Measurements from ENCODE around the gene RCCD1. TPM values are rescaled to one million over a fixed set of nuclear protein-coding genes. Genes with fewer than 3 reads are reported as not detected.

The RCCD1 gene
- total RNA-seq, 1 donor from 2014 or later: 19.7 TPM

DNA sequence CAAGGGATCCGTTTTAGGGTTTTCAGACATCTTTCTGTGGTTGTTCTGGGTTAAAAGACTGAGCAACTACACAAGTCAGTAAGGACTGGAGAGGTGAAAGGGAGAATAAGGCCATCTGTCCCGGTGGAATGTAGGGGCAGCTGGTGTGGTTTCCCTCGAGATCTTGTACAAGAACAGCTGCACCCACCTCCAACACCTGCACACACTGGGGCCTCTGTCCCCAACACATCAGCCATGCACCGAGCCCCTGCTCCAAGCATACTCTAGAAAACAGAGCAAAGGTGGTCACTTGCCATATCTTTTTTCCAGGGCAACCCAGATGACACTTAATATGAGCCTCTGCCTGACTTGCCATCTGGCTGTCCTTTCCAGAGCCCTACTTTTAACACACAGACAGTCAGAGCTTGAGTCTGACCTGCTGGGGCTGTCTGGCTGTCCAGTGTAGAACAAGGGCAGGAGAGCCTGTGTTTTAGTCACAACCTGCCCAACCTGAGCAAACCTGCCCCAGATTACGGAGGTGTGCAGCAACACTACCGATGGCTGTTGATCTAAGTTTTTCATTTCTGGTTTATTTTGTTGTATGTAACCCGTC lies 39.4 kb upstream of the RCCD1 start:
- Histone ChIP-seq H3K27me3 (no peaks in the 10 kb centered on the region), H3K4me1 (no peaks in the 10 kb centered on the region), H3K9me3 (ENCODE audit: low read depth) (no peaks in the 10 kb centered on the region), H4K20me1 (ENCODE audit: low read depth) (no peaks in the 10 kb centered on the region), H3K36me3 (no peaks in the 10 kb centered on the region), H3K4me2 (no peak overlapping the region), H3K79me2 (ENCODE audit: low read depth) (no peaks in the 10 kb centered on the region), H3F3A (ENCODE audit: low read depth) (no peaks in the 10 kb centered on the region), H3K27ac (no peak overlapping the region), H3K9ac (no peak overlapping the region), H3K4me3 (no peak overlapping the region), H2AFZ (replicated peaks) (no peak overlapping the region)
- Mint-ChIP-seq H3K4me1 (no peaks in the 10 kb centered on the region), H3K36me3 (peaks cover 26% of the 10 kb centered on the region), H3K9me3 (no peaks in the 10 kb centered on the region), H3K4me3 (peak overlapping the region; percentile 15), H3K27me3 (ENCODE audit: insufficient read depth, low read depth) (peaks cover 2% of the 10 kb centered on the region), H3K27ac (no peak overlapping the region)
- DNase-seq (ENCODE audit: low spot score): no peak
- TF ChIP-seq, protein P1, sequence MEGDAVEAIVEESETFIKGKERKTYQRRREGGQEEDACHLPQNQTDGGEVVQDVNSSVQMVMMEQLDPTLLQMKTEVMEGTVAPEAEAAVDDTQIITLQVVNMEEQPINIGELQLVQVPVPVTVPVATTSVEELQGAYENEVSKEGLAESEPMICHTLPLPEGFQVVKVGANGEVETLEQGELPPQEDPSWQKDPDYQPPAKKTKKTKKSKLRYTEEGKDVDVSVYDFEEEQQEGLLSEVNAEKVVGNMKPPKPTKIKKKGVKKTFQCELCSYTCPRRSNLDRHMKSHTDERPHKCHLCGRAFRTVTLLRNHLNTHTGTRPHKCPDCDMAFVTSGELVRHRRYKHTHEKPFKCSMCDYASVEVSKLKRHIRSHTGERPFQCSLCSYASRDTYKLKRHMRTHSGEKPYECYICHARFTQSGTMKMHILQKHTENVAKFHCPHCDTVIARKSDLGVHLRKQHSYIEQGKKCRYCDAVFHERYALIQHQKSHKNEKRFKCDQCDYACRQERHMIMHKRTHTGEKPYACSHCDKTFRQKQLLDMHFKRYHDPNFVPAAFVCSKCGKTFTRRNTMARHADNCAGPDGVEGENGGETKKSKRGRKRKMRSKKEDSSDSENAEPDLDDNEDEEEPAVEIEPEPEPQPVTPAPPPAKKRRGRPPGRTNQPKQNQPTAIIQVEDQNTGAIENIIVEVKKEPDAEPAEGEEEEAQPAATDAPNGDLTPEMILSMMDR (IDR thresholded peaks at IDR 0.05): no peak
- no peak for TF ChIP-seq EZH2phosphoT487 (IDR thresholded peaks at IDR 0.05)
- TF ChIP-seq EZH2 (IDR thresholded peaks at IDR 0.05): no peak

DNA sequence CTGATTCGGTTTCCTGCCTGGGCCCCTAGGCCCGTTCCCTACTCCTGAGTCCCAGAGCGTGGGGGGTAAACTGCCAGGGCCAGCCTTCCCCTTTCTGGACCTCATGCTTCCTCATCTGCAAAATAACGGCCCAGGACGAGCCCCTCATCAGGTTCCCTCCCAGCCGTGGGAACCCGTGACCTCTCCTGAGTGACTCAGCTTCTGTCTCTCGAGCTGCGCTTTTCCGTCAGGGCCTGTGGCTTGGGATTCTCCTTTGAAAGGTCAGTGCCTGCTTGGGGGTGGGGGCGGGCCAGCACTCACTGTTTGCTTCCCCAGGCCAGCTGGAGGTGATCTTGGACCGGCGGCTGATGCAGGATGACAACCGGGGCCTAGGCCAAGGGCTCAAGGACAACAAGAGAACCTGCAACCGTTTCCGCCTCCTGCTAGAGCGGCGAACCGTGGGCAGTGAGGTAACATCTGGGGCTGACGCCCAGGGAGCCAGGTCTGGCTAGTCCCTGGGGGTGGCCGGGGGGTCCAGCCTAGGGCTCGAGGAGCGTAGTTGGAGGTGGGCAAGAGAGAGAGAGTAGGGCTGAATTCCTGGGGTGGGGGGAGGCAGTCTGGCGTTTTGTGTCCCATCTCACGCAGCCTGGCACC lies 38.8 kb upstream of the RCCD1 start:
- H3K36me3 Mint-ChIP-seq: peaks cover 26% of the 10 kb centered on the region
- Histone ChIP-seq H2AFZ (replicated peaks) (no peak overlapping the region), H3K79me2 (ENCODE audit: low read depth) (no peaks in the 10 kb centered on the region), H3K4me2 (no peak overlapping the region), H3K4me3 (no peak overlapping the region), H3F3A (ENCODE audit: low read depth) (no peaks in the 10 kb centered on the region), H4K20me1 (ENCODE audit: low read depth) (no peaks in the 10 kb centered on the region), H3K9ac (no peak overlapping the region), H3K27me3 (no peaks in the 10 kb centered on the region), H3K27ac (no peak overlapping the region), H3K9me3 (ENCODE audit: low read depth) (no peaks in the 10 kb centered on the region), H3K4me1 (no peaks in the 10 kb centered on the region), H3K36me3 (no peaks in the 10 kb centered on the region)
- H3K4me1 Mint-ChIP-seq: no peaks in the 10 kb centered on the region
- DNase-seq (ENCODE audit: low spot score): no peak
- no peak overlapping the region for H3K27ac Mint-ChIP-seq
- no peaks in the 10 kb centered on the region for H3K9me3 Mint-ChIP-seq
- peaks cover 2% of the 10 kb centered on the region for H3K27me3 Mint-ChIP-seq (ENCODE audit: insufficient read depth, low read depth)
- TF ChIP-seq EZH2phosphoT487 (IDR thresholded peaks at IDR 0.05): no peak
- TF ChIP-seq EZH2 (IDR thresholded peaks at IDR 0.05): no peak
- TF ChIP-seq, protein P1 (IDR thresholded peaks at IDR 0.05): no peak
- no peak overlapping the region for H3K4me3 Mint-ChIP-seq

DNA sequence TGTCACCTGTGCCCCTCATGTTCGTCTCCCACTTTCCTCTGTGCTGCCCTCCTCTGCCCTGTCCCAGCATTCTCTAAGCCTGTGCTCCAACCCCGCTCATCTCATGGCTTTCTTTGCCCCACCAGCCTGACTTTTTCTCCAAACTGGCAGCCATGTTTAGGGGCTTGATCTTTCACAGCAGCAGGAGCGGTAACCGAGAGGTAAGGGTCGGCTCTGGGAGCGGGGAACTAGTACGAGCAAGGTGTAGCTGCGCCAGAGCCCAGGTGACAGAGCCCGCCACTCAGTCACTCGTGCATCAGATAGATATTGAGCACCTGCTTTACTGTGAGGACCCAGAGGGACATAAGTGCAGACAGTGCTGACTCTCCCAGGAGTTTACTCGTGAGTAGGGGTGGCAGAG lies 38.2 kb upstream of the RCCD1 start:
- H3K27ac Mint-ChIP-seq: no peak overlapping the region
- no peaks in the 10 kb centered on the region for H3K36me3 ChIP-seq

More for the DNA sequence above, 38.2 kb upstream of the RCCD1 start:
- H3K4me1 ChIP-seq: no peaks in the 10 kb centered on the region
- H3K79me2 ChIP-seq (ENCODE audit: low read depth): no peaks in the 10 kb centered on the region
- H3K9me3 Mint-ChIP-seq: no peaks in the 10 kb centered on the region
- no peak overlapping the region for H3K4me3 Mint-ChIP-seq
- peaks cover 29% of the 10 kb centered on the region for H3K36me3 Mint-ChIP-seq
- H4K20me1 ChIP-seq (ENCODE audit: low read depth): no peaks in the 10 kb centered on the region
- DNase-seq (ENCODE audit: low spot score): no peak
- no peaks in the 10 kb centered on the region for H3K27me3 ChIP-seq
- H3K4me3 ChIP-seq: no peak overlapping the region
- TF ChIP-seq EZH2 (IDR thresholded peaks at IDR 0.05) (no peak), EZH2phosphoT487 (IDR thresholded peaks at IDR 0.05) (no peak)
- TF ChIP-seq, protein P1 (IDR thresholded peaks at IDR 0.05): no peak
- no peaks in the 10 kb centered on the region for H3K9me3 ChIP-seq (ENCODE audit: low read depth)
- no peaks in the 10 kb centered on the region for H3K4me1 Mint-ChIP-seq
- H2AFZ ChIP-seq (replicated peaks): no peak overlapping the region
- no peak overlapping the region for H3K9ac ChIP-seq
- no peak overlapping the region for H3K27ac ChIP-seq
- H3K4me2 ChIP-seq: no peak overlapping the region
- H3F3A ChIP-seq (ENCODE audit: low read depth): no peaks in the 10 kb centered on the region
- H3K27me3 Mint-ChIP-seq (ENCODE audit: insufficient read depth, low read depth): peaks cover 2% of the 10 kb centered on the region

All from neural progenitor cell (in vitro differentiated cells).